ENCODE results near the gene TMPRSS2. TPM values are rescaled to one million over a fixed set of nuclear protein-coding genes. Genes with fewer than 3 reads are reported as not detected.

The TMPRSS2 gene
- total RNA-seq, 4 donors from 2014 or later, result 12.2 to 50.5 (median 29.2) TPM

GRCh38 chr21:41458121-41458520, 49.8 kb downstream of the TMPRSS2 start:
- peaks cover 13 to 69% (median 26%) of the 10 kb centered on the region in 3 donors for H3K36me3 ChIP-seq
- H3K27ac ChIP-seq, result no peak overlapping the region
- H3K4me3 ChIP-seq, result no peak overlapping the region
- intact Hi-C loops (cut with DNase I), result no loop called here
- H3K27me3 ChIP-seq, result no peaks in the 10 kb centered on the region
- peaks cover 0 to 22% (median 11%) of the 10 kb centered on the region in 3 donors for H3K4me1 ChIP-seq
- WGBS, 2 donors, result 85 to 94% methylated on average over 5 to 6 of the region's 6 CpGs
- TF ChIP-seq CTCF (IDR thresholded peaks at IDR 0.05), result no peak
- no peak for TF ChIP-seq POLR2A (IDR thresholded peaks at IDR 0.05)
- H3K9me3 ChIP-seq, result no peaks in the 10 kb centered on the region
- DNase-seq, result no peak

DNA sequence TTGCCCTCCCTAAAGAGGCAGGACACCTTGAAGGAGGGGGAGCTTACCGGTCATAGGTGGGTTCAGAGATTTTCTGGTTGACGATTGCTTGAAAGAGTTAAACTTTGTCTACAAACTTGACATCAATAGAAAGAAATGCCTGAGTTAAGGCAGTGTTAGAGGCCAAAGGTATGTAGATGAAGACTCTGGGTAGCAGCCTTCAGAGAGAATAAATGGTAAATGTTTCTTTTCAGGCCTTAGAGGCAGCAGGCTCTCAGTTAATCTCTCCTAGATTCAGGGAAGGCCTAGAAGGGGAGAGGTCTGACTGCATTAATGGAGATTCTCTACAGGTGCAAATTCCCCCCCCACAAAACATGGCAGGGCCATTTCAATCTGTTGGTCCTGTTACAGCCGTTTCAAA, 54.2 kb downstream of the TMPRSS2 start:
- TF ChIP-seq CTCF (IDR thresholded peaks at IDR 0.05) (no peak), POLR2A (IDR thresholded peaks at IDR 0.05) (no peak)
- Histone ChIP-seq H3K9me3 (no peaks in the 10 kb centered on the region), H3K27me3 (no peaks in the 10 kb centered on the region), H3K4me3 (no peak overlapping the region), H3K36me3 (peaks cover 12 to 98% (median 36%) of the 10 kb centered on the region in 3 donors), H3K27ac (no peak overlapping the region), H3K4me1 (no peaks in the 10 kb centered on the region)
- 57 to 93% methylated on average over 3 of the region's 3 CpGs for WGBS, 2 donors
- no peak for DNase-seq
- intact Hi-C loops (cut with DNase I), result no loop called here

DNA sequence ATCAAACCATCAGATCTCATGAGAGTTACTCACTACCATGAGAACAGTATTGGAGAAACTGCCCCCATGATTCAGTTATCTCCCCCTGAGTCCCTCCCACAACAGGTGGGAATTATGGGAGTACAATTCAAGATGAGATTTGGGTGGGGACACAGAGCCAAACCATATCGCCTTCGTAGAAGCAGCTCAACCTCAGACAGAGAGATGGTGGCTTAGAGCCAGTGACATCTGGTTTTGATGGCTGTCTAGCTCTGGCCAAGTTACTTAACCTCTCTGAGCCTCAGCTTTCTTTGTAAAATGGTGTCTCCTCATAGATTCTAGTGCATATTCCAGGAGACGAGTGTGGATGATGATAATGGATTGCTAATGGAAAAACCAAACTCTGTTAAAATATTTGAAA, 54.8 kb downstream of the TMPRSS2 start:
- H3K27me3 ChIP-seq, result no peaks in the 10 kb centered on the region
- H3K36me3 ChIP-seq, result peaks cover 6 to 98% (median 31%) of the 10 kb centered on the region in 3 donors
- no peaks in the 10 kb centered on the region for H3K9me3 ChIP-seq
- 91 to 93% methylated on average over 1 to 3 of the region's 3 CpGs for WGBS, 2 donors
- no peak overlapping the region for H3K27ac ChIP-seq
- intact Hi-C loops (cut with DNase I), result no loop called here
- DNase-seq, result no peak
- H3K4me3 ChIP-seq, result no peak overlapping the region
- TF ChIP-seq POLR2A (IDR thresholded peaks at IDR 0.05) (no peak), CTCF (IDR thresholded peaks at IDR 0.05) (no peak)
- H3K4me1 ChIP-seq, result no peaks in the 10 kb centered on the region

- Histone ChIP-seq H3K9me3 (no peaks in the 10 kb centered on the region), H3K27ac (no peak overlapping the region), H3K4me3 (no peak overlapping the region), H3K4me1 (no peaks in the 10 kb centered on the region), H3K27me3 (no peaks in the 10 kb centered on the region), H3K36me3 (peaks cover 4 to 98% (median 33%) of the 10 kb centered on the region in 3 donors)
- WGBS, 2 donors, result 74 to 78% methylated on average over 12 to 16 of the region's 16 CpGs
- intact Hi-C loops (cut with DNase I), result no loop called here
- no peak for DNase-seq
- TF ChIP-seq POLR2A (IDR thresholded peaks at IDR 0.05), result no peak
- no peak for TF ChIP-seq CTCF (IDR thresholded peaks at IDR 0.05)
Observed at GRCh38 chr21:41451753-41452676, 55.9 kb downstream of the TMPRSS2 start.

- Histone ChIP-seq H3K4me3 (no peak overlapping the region), H3K4me1 (no peaks in the 10 kb centered on the region), H3K27ac (no peak overlapping the region), H3K9me3 (no peaks in the 10 kb centered on the region), H3K36me3 (peaks cover 3 to 98% (median 33%) of the 10 kb centered on the region in 3 donors), H3K27me3 (no peaks in the 10 kb centered on the region)
- WGBS, 2 donors, result 77 to 100% methylated on average over 1 to 5 of the region's 5 CpGs
- intact Hi-C loops (cut with DNase I), result no loop called here
- no peak for DNase-seq
- TF ChIP-seq CTCF (IDR thresholded peaks at IDR 0.05) (no peak), POLR2A (IDR thresholded peaks at IDR 0.05) (no peak)
Observed at GRCh38 chr21:41449613-41450012, 58.3 kb downstream of the TMPRSS2 start.
